ENCODE data around the gene FLNB. TPM values are rescaled to one million over a fixed set of nuclear protein-coding genes. Genes with fewer than 3 reads are reported as not detected.

Gene FLNB
- total and polyA plus RNA-seq, 2 of the 13 experiments (the other 11 are each of a cell fraction or from before 2014, with no cell fraction given) = 106 to 130 TPM

DNA sequence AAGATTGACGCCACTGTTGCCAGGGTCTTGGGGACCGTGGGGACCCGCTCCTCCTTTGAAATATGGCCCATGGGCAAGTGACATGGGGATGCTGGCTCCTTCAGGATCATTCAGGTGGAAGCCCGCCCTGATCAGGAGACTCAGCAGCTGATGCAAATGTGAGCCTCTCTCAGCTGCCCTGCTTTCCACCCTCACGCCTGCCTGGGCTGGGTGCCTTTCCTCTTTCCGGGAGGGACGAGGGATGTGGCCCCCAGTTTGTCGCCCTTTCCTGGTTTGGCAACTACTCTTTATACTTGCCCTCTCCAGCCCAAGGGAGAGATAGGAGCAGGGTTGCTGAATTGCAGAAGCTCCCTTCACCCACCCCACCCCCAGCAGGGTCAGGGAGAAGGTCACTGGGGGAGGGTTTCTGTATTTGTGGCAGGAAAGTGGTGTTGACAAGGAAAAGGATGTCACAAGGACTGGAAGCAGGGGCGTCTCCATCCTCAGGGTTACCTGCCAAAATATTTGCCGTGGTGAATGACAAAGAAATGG is 180.8 kb downstream of the FLNB start (continued):
- TF ChIP-seq, protein P1, sequence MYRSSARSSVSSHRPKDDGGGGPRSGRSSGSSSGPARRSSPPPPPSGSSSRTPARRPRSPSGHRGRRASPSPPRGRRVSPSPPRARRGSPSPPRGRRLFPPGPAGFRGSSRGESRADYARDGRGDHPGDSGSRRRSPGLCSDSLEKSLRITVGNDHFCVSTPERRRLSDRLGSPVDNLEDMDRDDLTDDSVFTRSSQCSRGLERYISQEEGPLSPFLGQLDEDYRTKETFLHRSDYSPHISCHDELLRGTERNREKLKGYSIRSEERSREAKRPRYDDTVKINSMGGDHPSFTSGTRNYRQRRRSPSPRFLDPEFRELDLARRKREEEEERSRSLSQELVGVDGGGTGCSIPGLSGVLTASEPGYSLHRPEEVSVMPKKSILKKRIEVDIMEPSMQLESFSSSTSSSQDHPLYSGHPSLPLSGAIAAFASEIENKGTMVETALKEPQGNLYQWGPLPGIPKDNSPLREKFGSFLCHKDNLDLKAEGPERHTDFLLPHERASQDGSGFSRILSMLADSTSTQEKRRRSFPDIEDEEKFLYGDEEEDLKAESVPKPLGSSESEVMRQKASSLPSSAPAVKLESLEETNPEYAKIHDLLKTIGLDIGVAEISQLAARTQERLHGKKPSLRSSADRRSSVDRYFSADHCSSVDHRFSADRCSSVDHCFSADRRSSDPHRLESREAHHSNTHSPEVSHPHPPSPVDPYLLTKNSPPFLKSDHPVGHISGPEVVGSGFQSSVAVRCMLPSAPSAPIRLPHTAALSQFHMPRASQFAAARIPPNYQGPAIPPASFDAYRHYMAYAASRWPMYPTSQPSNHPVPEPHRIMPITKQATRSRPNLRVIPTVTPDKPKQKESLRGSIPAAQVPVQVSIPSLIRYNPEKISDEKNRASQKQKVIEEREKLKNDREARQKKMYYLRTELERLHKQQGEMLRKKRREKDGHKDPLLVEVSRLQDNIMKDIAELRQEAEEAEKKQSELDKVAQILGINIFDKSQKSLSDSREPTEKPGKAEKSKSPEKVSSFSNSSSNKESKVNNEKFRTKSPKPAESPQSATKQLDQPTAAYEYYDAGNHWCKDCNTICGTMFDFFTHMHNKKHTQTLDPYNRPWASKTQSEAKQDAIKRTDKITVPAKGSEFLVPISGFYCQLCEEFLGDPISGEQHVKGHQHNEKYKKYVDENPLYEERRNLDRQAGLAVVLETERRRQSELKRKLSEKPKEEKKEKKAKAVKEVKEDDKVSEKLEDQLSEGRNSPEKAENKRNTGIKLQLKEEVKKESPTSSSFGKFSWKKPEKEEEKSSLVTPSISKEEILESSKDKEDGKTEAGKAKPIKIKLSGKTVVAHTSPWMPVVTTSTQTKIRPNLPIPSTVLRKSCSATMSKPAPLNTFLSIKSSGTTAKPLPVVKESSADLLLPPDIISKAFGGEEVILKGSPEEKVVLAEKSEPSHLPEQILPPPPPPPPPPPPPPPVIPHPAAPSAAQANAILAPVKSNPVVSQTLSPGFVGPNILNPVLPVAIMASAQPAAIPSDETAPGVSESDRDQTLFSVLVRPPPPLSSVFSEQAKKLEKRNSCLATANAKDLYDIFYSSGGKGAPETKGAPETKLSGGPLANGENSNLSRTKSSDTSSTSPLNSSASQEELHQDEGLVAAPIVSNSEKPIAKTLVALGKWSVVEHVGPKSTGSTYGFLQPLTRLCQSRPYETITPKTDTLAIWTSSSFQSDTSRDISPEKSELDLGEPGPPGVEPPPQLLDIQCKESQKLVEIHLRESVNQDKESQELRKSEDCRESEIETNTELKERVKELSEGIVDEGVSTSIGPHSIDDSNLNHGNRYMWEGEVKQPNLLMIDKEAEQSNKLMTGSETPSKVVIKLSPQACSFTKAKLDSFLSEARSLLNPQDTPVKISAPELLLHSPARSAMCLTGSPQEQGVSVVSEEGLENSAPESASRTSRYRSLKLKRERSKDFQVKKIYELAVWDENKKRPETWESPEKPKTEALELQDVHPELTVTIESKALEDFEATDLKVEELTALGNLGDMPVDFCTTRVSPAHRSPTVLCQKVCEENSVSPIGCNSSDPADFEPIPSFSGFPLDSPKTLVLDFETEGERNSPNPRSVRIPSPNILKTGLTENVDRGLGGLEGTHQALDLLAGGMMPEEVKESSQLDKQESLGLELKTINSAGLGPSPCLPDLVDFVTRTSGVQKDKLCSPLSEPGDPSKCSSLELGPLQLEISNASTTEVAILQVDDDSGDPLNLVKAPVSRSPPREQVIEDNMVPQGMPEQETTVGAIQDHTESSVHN (CRISPR knock-in tag; IDR thresholded peaks at IDR 0.05) = no peak
- TF ChIP-seq, protein P2, sequence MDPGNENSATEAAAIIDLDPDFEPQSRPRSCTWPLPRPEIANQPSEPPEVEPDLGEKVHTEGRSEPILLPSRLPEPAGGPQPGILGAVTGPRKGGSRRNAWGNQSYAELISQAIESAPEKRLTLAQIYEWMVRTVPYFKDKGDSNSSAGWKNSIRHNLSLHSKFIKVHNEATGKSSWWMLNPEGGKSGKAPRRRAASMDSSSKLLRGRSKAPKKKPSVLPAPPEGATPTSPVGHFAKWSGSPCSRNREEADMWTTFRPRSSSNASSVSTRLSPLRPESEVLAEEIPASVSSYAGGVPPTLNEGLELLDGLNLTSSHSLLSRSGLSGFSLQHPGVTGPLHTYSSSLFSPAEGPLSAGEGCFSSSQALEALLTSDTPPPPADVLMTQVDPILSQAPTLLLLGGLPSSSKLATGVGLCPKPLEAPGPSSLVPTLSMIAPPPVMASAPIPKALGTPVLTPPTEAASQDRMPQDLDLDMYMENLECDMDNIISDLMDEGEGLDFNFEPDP (CRISPR knock-in tag; conservative IDR thresholded peaks at IDR 0.05) = no peak
- TF ChIP-seq ZNF496 (CRISPR knock-in tag; IDR thresholded peaks at IDR 0.05; ENCODE audit: insufficient replicate concordance) (no peak), ZNF354B (CRISPR knock-in tag; IDR thresholded peaks at IDR 0.05) (0 out of 2 replicates have a peak, but pooled peaks have one; percentile 41), ZNF3 (CRISPR knock-in tag; IDR thresholded peaks at IDR 0.05) (no peak), ZNF747 (CRISPR knock-in tag; IDR thresholded peaks at IDR 0.05; ENCODE audit: borderline replicate concordance) (no peak), ZSCAN21 (CRISPR knock-in tag; IDR thresholded peaks at IDR 0.05; ENCODE audit: borderline replicate concordance) (no peak), CCAR2 (optimal IDR thresholded peaks at IDR 0.05; ENCODE audit: low read depth, low read length) (no peak)
- TF ChIP-seq, protein P3, sequence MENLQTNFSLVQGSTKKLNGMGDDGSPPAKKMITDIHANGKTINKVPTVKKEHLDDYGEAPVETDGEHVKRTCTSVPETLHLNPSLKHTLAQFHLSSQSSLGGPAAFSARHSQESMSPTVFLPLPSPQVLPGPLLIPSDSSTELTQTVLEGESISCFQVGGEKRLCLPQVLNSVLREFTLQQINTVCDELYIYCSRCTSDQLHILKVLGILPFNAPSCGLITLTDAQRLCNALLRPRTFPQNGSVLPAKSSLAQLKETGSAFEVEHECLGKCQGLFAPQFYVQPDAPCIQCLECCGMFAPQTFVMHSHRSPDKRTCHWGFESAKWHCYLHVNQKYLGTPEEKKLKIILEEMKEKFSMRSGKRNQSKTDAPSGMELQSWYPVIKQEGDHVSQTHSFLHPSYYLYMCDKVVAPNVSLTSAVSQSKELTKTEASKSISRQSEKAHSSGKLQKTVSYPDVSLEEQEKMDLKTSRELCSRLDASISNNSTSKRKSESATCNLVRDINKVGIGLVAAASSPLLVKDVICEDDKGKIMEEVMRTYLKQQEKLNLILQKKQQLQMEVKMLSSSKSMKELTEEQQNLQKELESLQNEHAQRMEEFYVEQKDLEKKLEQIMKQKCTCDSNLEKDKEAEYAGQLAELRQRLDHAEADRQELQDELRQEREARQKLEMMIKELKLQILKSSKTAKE (CRISPR knock-in tag; IDR thresholded peaks at IDR 0.05; ENCODE audit: borderline replicate concordance) = peak; percentile 89
